SH-SY5Y (cell line): ENCODE measurements around the gene NT5DC4.

Experiments used
- GATA2 ChIP-seq: IDR thresholded peaks from 2 replicates; pipeline ENCODE4 v1.6.1; 2011; ENCODE audit warnings: mild to moderate bottlenecking, low read depth, low read length
- GATA3 ChIP-seq: IDR thresholded peaks from 2 replicates; pipeline ENCODE4 v1.6.1; 2011; ENCODE audit warnings: low read depth, mild to moderate bottlenecking, low read length, moderate library complexity

GRCh38 chr2:112687522-112687921 is 33.3 kb upstream of the NT5DC4 start:
- TF ChIP-seq GATA3 (no peak), GATA2 (no peak)
